ENCODE results near the gene IFNA14. TPM values are rescaled to one million over a fixed set of nuclear protein-coding genes. Genes with fewer than 3 reads are reported as not detected.
A peak's percentile ranks its signal among the peaks of the same experiment; 100 is the strongest.
"Not testable (repeated sequence)": the region's sequence is repeated elsewhere in the genome, so short reads cannot be mapped to it uniquely, and the experiment has no call there.

The IFNA14 gene
- not detected for polyA plus RNA-seq (ENCODE audit: insufficient read length in 3 of 3)
- long read RNA-seq, donor 1, result 0 reads
- long read RNA-seq, donor 2, result 0 reads
- long read RNA-seq, donor 3, result 0 reads
- long read RNA-seq, donor 4, result 0 reads
- long read RNA-seq, donor 5, partial matches to known transcripts, result 0 of 1 reads
- long read RNA-seq, donor 5, other reads (novel, unspliced or antisense), result 0 of 1 reads
- long read RNA-seq, donor 6, result 0 reads
- long read RNA-seq, donor 7, result 0 reads
- long read RNA-seq, donor 8, result 0 reads
- long read RNA-seq, donor 9, result 0 reads
- long read RNA-seq, donor 10, result 0 reads
- long read RNA-seq, donor 11, result 0 reads
- long read RNA-seq, donor 12, result 0 reads
- long read RNA-seq, donor 13, result 0 reads
- long read RNA-seq, donor 14, result 0 reads
- long read RNA-seq, donor 15, result 0 reads
- long read RNA-seq, donor 16, result 0 reads

- DNase-seq, result no peak
Observed at GRCh38 chr9:21239911-21240310, at the start of gene IFNA14. TSS of gene IFNA14 (minus strand) at chr9:21240005. CDS start at chr9:21239935, 70 bp downstream.

- DNase-seq, result no peak
Observed at GRCh38 chr9:21287280-21287679, 47.5 kb upstream of the IFNA14 start.

GRCh38 chr9:21286659-21287058, 46.9 kb upstream of the IFNA14 start:
- no peak for DNase-seq

- DNase-seq, result no peak
Observed at GRCh38 chr9:21286099-21286498, 46.3 kb upstream of the IFNA14 start.

GRCh38 chr9:21281275-21281674, 41.5 kb upstream of the IFNA14 start:
- no peak for DNase-seq

- DNase-seq, result no peak
Observed at GRCh38 chr9:21268347-21268657, 28.5 kb upstream of the IFNA14 start.

- no peak for DNase-seq
Observed at GRCh38 chr9:21267485-21268346, 27.9 kb upstream of the IFNA14 start.

GRCh38 chr9:21266733-21267484, 27.1 kb upstream of the IFNA14 start:
- DNase-seq, result no peak

GRCh38 chr9:21265421-21266189, 25.8 kb upstream of the IFNA14 start:
- no peak for DNase-seq

- no peak for DNase-seq
Observed at GRCh38 chr9:21255538-21256212, 15.9 kb upstream of the IFNA14 start.

GRCh38 chr9:21252721-21253547, 13.1 kb upstream of the IFNA14 start:
- DNase-seq, result peak; percentile 28

GRCh38 chr9:21251638-21252037, 11.8 kb upstream of the IFNA14 start:
- no peak for DNase-seq

- no peak for DNase-seq
Observed at GRCh38 chr9:21251190-21251589, 11.4 kb upstream of the IFNA14 start.

- DNase-seq, result no peak
Observed at GRCh38 chr9:21244836-21245235, 5.0 kb upstream of the IFNA14 start.

GRCh38 chr9:21236360-21236714, 3.5 kb downstream of the IFNA14 start:
- DNase-seq, result not testable (repeated sequence)

GRCh38 chr9:21235468-21236359, 4.1 kb downstream of the IFNA14 start:
- peak; percentile 12 for DNase-seq

- DNase-seq, result no peak
Observed at GRCh38 chr9:21234153-21234687, 5.6 kb downstream of the IFNA14 start.

GRCh38 chr9:21233258-21233657, 6.5 kb downstream of the IFNA14 start:
- DNase-seq, result no peak

GRCh38 chr9:21228122-21228521, 11.7 kb downstream of the IFNA14 start, which contains the start of gene IFNA17:
TSS of gene IFNA17 (minus strand) at chr9:21228222. CDS start at chr9:21228173, 49 bp downstream.
- DNase-seq, result no peak
